PFSK-1 (cell line): ENCODE measurements around the gene RPS6KL1.

ENCODE experiments used
- POLR2AphosphoS5 ChIP-seq: IDR thresholded peaks from 2 replicates; pipeline ENCODE4 v1.6.1; 2012; ENCODE audit warnings: low read depth, mild to moderate bottlenecking, control low read depth, low read length, moderate library complexity
- SIN3A ChIP-seq: IDR thresholded peaks from 2 replicates; pipeline ENCODE4 v1.6.1; 2012; ENCODE audit warnings: mild to moderate bottlenecking, low read length, moderate library complexity, borderline replicate concordance; ENCODE audit not compliant: insufficient read depth
- TAF1 ChIP-seq: IDR thresholded peaks from 2 replicates; pipeline ENCODE4 v1.6.1; 2012; ENCODE audit warnings: low read length, control low read depth, borderline replicate concordance; ENCODE audit not compliant: insufficient read depth

GRCh38 chr14:74965486-74966153 lies 42.6 kb upstream of the RPS6KL1 start:
- TF ChIP-seq TAF1, result no peak
- no peak for TF ChIP-seq POLR2AphosphoS5
- TF ChIP-seq SIN3A, result no peak
